ENCODE data around the gene ZG16B. TPM values are rescaled to one million over a fixed set of nuclear protein-coding genes. Genes with fewer than 3 reads are reported as not detected.

ZG16B gene
- total RNA-seq, 1 donor from 2014 or later, result not detected

DNA sequence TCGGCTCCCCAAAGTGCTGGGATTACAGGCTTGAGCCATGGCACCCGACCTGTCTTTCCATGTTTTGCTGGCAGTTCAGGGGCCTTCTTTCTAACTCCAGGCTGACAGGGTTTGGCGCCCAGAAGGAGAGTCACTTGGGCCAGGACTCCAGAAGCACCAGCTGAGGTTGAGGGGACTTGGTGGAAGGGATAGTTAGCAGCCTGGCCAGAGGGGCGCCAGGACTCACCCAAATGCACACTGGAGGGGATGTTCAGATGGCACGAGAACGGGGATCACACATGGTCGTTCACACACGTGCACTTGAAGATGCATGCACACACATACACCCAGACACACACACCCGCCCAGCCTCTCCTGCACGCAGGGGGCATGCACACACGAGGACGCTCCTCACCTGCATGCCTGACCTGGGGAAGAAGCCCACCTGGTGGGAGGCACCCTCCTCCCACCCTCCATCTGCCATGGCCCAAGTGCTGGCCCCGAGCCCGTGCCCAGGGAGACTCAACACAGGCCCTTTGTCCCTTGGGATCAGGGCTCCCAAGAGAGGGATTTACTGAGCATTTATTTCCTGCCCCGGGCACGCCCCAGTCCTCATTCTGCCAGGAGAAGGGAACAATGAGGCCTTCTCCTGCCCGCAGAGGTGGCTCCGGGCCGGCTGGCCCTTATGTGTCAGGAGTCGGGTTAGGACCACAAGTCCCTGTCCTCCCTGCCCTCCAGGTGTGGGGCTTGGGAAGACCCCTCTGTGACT lies 15.4 kb upstream of the ZG16B start:
- H3K9me3 Mint-ChIP-seq, result no peaks in the 10 kb centered on the region
- Histone ChIP-seq H3K9me3 (ENCODE audit: low read depth) (no peaks in the 10 kb centered on the region), H3K27me3 (no peaks in the 10 kb centered on the region), H3F3A (ENCODE audit: low read depth) (no peaks in the 10 kb centered on the region), H3K36me3 (no peaks in the 10 kb centered on the region), H2AFZ (replicated peaks) (no peak overlapping the region), H3K27ac (no peak overlapping the region), H4K20me1 (ENCODE audit: low read depth) (no peaks in the 10 kb centered on the region), H3K4me2 (no peak overlapping the region), H3K4me3 (no peak overlapping the region), H3K79me2 (ENCODE audit: low read depth) (no peaks in the 10 kb centered on the region), H3K9ac (no peak overlapping the region), H3K4me1 (no peaks in the 10 kb centered on the region)
- H3K36me3 Mint-ChIP-seq, result no peaks in the 10 kb centered on the region
- no peak for DNase-seq (ENCODE audit: low spot score)
- H3K27ac Mint-ChIP-seq, result peak overlapping the region; percentile 95
- no peak for TF ChIP-seq EZH2 (IDR thresholded peaks at IDR 0.05)
- TF ChIP-seq, protein P1, sequence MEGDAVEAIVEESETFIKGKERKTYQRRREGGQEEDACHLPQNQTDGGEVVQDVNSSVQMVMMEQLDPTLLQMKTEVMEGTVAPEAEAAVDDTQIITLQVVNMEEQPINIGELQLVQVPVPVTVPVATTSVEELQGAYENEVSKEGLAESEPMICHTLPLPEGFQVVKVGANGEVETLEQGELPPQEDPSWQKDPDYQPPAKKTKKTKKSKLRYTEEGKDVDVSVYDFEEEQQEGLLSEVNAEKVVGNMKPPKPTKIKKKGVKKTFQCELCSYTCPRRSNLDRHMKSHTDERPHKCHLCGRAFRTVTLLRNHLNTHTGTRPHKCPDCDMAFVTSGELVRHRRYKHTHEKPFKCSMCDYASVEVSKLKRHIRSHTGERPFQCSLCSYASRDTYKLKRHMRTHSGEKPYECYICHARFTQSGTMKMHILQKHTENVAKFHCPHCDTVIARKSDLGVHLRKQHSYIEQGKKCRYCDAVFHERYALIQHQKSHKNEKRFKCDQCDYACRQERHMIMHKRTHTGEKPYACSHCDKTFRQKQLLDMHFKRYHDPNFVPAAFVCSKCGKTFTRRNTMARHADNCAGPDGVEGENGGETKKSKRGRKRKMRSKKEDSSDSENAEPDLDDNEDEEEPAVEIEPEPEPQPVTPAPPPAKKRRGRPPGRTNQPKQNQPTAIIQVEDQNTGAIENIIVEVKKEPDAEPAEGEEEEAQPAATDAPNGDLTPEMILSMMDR (IDR thresholded peaks at IDR 0.05), result no peak
- no peak for TF ChIP-seq EZH2phosphoT487 (IDR thresholded peaks at IDR 0.05)
- peaks cover 6% of the 10 kb centered on the region for H3K4me1 Mint-ChIP-seq
- H3K4me3 Mint-ChIP-seq, result peak overlapping the region; percentile 57
- peaks cover 12% of the 10 kb centered on the region for H3K27me3 Mint-ChIP-seq (ENCODE audit: insufficient read depth, low read depth)

DNA sequence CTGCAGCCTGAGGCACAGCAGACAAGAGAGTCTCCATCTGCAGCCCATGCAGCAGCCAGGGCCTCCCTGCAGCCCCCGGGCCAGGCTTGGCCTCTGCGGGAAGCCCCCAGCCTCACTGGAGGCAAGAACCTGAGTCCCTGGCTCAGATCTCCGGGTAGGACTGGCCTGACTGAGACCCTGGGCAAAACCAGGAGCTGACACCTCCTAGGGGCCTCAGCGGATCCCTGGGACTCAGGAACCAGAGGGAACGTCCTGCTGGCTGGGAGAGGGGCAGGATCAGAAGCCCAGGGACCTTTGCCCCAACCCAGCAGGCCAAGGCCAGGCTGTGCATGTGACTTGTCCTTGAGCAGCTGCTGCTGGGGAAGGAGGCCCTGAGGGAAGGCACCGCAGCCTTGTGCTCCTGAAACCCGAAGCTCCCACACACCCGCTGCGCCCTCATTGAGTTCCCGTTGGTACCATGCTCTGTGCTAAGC lies 14.8 kb upstream of the ZG16B start:
- Mint-ChIP-seq H3K4me1 (peaks cover 6% of the 10 kb centered on the region), H3K36me3 (no peaks in the 10 kb centered on the region), H3K27me3 (ENCODE audit: insufficient read depth, low read depth) (peaks cover 7% of the 10 kb centered on the region), H3K27ac (no peak overlapping the region), H3K4me3 (no peak overlapping the region), H3K9me3 (no peaks in the 10 kb centered on the region)
- no peaks in the 10 kb centered on the region for H3K79me2 ChIP-seq (ENCODE audit: low read depth)
- H2AFZ ChIP-seq (replicated peaks), result no peak overlapping the region
- no peak overlapping the region for H3K9ac ChIP-seq
- H3K4me1 ChIP-seq, result peaks cover 3% of the 10 kb centered on the region
- H4K20me1 ChIP-seq (ENCODE audit: low read depth), result no peaks in the 10 kb centered on the region
- H3K9me3 ChIP-seq (ENCODE audit: low read depth), result no peaks in the 10 kb centered on the region
- H3K27ac ChIP-seq, result no peak overlapping the region
- TF ChIP-seq EZH2phosphoT487 (IDR thresholded peaks at IDR 0.05) (no peak), EZH2 (IDR thresholded peaks at IDR 0.05) (no peak)
- TF ChIP-seq, protein P1 (IDR thresholded peaks at IDR 0.05), result no peak
- no peaks in the 10 kb centered on the region for H3F3A ChIP-seq (ENCODE audit: low read depth)
- no peaks in the 10 kb centered on the region for H3K27me3 ChIP-seq
- no peak for DNase-seq (ENCODE audit: low spot score)
- no peak overlapping the region for H3K4me3 ChIP-seq
- H3K36me3 ChIP-seq, result no peaks in the 10 kb centered on the region
- H3K4me2 ChIP-seq, result no peak overlapping the region

DNA sequence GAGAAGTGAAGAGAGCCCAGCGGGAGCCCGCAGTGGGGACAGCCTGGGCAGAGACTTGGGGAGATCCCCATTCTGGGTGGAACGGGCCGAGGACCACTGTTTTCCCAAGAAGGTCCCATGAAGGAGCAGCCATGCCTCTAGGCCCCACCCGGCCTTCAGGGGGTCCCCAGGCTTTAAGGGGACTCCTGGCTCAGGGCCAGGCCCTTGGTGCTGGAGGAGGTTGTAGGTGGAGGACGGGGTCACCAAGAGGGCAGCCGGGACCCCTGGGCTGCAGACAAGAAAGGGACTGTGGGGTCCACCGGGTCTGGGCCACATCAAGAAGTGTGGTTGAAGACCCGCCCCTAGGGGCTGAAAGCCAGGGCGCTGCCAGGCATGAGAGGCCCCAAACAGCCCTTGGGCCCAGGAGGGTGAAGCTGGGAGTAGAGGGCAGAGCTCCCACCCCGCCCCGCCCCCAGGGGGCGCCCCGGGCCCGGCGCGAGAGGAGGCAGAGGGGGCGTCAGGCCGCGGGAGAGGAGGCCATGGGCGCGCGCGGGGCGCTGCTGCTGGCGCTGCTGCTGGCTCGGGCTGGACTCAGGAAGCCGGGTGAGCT lies 13.3 kb upstream of the ZG16B start, which contains the start of gene PRSS21:
PRSS21 (plus strand) TSS at position 487 of the 589 bp plus-strand sequence; CDS start at position 519, 32 bp downstream.
- peaks cover 5% of the 10 kb centered on the region for H3K4me1 ChIP-seq
- no peaks in the 10 kb centered on the region for H3K36me3 ChIP-seq
- DNase-seq (ENCODE audit: low spot score), result no peak
- H3K4me3 ChIP-seq, result no peak within 1 kb of the TSS
- Mint-ChIP-seq H3K27ac (no peak within 1 kb of the TSS), H3K4me1 (peaks cover 6% of the 10 kb centered on the region), H3K9me3 (no peaks in the 10 kb centered on the region), H3K4me3 (no peak within 1 kb of the TSS), H3K27me3 (ENCODE audit: insufficient read depth, low read depth) (peaks cover 7% of the 10 kb centered on the region), H3K36me3 (no peaks in the 10 kb centered on the region)
- H3K4me2 ChIP-seq, result no peak within 1 kb of the TSS
- no peak within 1 kb of the TSS for H3K27ac ChIP-seq
- H3K27me3 ChIP-seq, result no peaks in the 10 kb centered on the region
- no peak within 1 kb of the TSS for H2AFZ ChIP-seq (replicated peaks)
- no peaks in the 10 kb centered on the region for H3K79me2 ChIP-seq (ENCODE audit: low read depth)
- TF ChIP-seq EZH2 (IDR thresholded peaks at IDR 0.05), result no peak
- TF ChIP-seq, protein P1 (IDR thresholded peaks at IDR 0.05), result peak; percentile 18
- H4K20me1 ChIP-seq (ENCODE audit: low read depth), result no peaks in the 10 kb centered on the region
- H3K9me3 ChIP-seq (ENCODE audit: low read depth), result no peaks in the 10 kb centered on the region
- no peak within 1 kb of the TSS for H3K9ac ChIP-seq
- no peaks in the 10 kb centered on the region for H3F3A ChIP-seq (ENCODE audit: low read depth)
